GM21576 (cell line): ENCODE measurements around the gene SORCS2.
"Not testable (repeated sequence)": the region's sequence is repeated elsewhere in the genome, so short reads cannot be mapped to it uniquely, and the experiment has no call there.

Experiments
- ATAC-seq: cut with Tn5 transposase; IDR thresholded peaks from one replicate; pipeline ENCODE4 v1.9.1; 2021; ENCODE audit warnings: mild to moderate bottlenecking, moderate library complexity; ENCODE audit not compliant: unreplicated experiment

Gene SORCS2

GRCh38 chr4:7433376-7434140 is 241.2 kb downstream of the SORCS2 start:
- no peak for ATAC-seq

GRCh38 chr4:7434141-7434765 is 241.9 kb downstream of the SORCS2 start:
- ATAC-seq, result no peak

DNA sequence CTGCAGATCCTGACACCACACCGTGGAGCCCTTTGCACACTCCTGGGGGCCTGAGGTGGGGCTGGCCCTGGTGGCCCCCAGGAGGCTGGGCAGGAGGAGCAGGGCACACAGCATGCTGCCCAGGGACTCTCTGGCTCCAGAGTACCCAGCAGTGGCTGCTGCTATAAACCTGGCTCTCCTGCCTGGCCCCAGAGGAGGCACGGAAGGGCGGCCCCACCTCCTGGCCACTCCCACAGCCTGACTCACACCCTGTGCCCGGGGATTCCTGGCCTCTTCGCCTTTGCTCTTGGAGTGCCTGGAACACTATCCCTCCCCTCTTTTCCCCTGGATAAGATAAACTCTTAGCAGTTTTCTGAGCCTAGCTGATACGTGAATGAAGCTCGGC is 242.4 kb downstream of the SORCS2 start, which contains the start of gene PSAPL1:
TSS of gene PSAPL1 (minus strand) at position 165 of the 385 bp plus-strand sequence. CDS start at position 114, 51 bp downstream.
- ATAC-seq, result no peak

DNA sequence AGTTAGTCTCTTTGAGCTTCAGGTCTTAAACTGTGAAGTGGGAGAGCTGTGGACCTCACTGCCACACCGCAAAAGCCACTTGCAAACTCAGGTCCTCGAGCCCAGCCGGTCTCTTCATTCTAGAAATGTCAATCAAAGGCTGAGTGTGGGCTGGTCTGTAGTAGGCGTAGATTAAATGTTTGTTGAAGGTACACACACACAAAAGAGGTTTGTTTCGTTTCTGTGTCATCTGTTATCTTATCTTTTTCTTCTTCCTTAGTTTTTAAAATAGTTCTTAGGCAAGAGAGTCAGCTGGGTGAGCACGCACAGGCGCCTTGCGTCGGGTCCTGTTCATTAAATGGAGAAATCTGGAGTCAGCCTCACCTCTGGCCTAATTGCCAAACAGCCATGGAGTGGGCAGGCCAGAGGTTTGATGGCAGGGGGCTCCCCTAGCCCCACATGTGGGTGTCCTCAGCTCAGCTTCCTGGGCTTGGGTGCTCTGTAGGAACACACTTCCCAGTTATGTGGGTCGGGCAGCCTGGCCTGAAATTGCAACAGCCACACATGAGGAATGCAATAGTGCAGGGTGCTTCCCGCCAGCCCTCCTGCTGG is 243.2 kb downstream of the SORCS2 start:
- ATAC-seq, result no peak

DNA sequence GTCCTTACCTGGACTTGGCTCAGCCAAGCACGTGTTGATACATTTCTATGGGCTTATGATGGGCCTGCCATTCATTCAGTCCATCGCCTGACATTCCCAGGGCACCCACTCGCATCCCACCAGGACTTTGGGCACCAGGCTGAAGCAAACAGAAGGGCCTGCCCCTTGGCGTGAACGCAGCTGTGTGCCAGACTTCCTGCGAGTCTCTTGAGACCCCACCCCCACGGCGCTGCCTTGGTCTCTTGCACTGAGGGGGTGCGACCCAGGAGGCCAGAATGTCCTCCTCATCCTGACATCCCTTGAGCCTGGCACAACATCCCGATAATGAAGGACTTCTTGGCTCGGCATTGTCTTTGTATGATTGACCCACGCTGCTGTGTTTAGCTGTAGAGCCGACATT is 243.9 kb downstream of the SORCS2 start:
- ATAC-seq, result no peak

GRCh38 chr4:7439699-7440098 is 247.4 kb downstream of the SORCS2 start:
- no peak for ATAC-seq

DNA sequence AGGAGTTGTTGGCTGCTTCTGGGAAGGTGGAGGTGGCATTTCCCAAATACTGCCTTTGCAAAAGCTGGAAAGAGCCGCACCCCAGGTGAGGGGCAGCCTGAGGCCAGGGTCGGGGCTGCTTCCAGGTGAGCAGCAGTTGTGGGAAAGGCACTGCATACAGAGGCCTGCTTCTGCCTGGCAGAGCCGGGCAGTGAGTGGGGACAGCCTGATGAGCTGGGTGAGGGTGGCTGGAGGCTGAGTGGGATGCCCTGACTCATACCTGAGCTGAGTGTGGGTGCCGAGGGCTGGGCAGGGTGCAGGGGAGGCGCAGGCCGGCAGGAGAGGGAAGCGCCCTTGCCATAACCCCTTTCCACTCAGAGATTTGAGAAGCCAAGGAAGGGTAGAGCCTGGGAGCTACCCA is 248.9 kb downstream of the SORCS2 start:
- no peak for ATAC-seq

DNA sequence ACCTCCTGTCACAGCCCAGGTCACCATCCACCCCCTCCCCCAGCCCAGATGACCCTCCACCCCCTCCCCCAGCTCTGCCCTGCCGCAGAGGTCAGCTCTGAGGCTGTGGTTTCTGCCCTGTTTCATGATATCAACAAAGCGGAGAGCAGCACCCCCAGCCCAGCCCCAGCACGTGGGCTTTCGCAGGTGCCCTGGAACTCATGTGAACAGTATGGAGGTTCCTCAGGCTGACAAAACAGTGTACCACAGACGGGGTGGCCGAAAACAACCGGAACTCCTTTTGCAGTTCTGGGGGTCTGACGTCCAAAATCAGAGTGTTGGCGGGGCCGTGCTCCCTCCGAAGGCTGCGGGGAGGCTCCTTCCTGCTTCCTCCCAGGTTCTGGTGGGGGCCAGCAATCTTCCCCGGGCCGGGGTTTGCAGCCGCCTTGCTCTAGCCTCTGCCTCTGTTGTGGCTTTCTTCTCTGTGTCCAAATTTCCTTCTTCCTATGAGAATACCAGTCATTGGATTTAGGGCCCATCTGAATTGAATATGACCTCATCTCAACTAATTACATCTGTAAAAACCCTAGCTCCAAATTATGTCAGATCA is 250.3 kb downstream of the SORCS2 start:
- ATAC-seq, result no peak

GRCh38 chr4:7444314-7444713 is 252.0 kb downstream of the SORCS2 start:
- ATAC-seq, result no peak

GRCh38 chr4:7444731-7445130 is 252.4 kb downstream of the SORCS2 start:
- no peak for ATAC-seq

DNA sequence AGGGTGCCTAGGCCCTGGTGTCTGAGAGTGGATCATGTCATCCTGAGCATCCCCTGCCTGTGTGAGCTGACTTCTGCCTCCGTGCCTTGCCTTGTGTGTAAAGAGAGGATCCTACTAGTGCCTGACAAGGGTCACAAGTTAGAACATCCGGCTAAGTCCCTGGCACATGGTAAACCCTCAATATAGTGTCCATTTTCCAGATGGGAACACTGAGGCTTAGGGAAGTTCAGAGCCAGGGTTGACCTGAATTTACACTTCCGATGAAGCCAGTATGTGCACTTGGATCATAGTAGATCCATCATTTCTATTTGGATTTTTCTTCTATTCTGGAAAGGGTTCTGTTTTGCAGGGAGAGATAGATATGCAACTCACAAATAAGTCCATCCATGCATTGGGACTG is 254.9 kb downstream of the SORCS2 start:
- ATAC-seq, result no peak

GRCh38 chr4:7448036-7448435 is 255.7 kb downstream of the SORCS2 start:
- ATAC-seq, result no peak

DNA sequence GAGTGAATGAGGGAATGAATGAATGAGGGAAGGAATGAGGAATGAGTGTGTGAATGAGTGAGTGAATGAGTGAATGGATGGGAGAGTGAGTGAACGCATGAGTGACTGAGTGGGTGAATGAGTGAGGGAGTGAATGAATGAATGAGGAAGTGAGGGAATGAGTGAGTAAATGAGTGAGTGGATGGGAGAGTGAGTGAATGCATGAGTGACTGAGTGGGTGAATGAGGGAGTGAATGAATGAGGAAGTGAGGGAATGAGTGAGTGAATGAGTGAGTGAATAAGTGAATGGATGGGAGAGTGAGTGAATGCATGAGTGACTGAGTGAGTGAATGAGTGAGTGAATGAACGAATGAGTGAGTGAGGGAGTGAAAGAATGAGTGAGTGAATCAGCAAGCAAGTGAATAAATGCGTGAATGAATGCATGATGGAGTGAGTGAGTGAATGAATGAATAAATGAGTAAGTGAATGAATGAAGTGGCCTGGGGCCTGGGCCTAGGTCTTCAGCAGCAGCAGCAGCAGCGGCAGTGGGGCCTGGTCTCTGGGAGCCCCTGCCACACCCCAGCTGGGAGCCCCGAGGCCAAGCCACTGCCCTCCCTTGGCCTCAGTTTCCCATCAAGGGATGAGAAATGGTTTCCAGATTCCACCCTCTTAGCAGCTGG is 258.6 kb downstream of the SORCS2 start:
- ATAC-seq, result no peak

- ATAC-seq, result no peak
Observed at GRCh38 chr4:7451434-7451789, 259.1 kb downstream of the SORCS2 start.

DNA sequence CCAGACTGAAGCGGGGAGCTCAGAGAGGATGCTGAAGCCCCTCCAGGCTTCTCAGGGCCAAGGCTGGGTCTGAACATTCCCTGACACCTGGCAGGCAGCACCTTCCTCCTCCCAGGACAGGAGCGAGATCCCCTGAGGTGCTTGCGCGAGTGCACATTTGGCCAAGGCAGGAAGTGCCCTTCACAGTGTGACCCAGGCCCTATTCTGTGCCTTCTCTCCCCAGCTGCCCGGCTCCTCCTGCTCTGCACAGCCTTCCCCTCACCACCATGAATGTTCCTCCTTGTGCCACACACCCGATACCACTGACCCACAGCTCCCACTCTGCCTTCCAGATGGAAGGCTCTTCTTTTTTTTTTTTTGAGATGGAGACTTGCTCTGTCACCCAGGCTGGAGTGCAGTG is 259.5 kb downstream of the SORCS2 start:
- no peak for ATAC-seq

DNA sequence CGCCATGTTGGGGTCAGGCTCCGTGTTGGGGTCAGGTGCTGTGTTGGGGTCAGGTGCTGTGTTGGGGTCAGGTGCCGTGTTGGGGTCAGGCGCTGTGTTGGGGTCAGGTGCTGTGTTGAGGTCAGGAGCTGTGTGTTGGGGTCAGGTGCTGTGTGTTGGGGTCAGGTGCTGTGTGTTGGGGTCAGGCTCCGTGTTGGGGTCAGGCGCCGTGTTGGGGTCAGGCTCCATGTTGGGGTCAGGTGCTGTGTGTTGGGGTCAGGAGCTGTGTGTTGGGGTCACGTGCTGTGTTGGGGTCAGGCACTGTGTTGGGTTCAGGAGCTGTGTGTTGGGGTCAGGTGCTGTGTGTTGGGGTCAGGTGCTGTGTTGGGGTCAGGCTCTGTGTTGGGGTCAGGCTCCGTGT is 260.5 kb downstream of the SORCS2 start:
- not testable (repeated sequence) for ATAC-seq

DNA sequence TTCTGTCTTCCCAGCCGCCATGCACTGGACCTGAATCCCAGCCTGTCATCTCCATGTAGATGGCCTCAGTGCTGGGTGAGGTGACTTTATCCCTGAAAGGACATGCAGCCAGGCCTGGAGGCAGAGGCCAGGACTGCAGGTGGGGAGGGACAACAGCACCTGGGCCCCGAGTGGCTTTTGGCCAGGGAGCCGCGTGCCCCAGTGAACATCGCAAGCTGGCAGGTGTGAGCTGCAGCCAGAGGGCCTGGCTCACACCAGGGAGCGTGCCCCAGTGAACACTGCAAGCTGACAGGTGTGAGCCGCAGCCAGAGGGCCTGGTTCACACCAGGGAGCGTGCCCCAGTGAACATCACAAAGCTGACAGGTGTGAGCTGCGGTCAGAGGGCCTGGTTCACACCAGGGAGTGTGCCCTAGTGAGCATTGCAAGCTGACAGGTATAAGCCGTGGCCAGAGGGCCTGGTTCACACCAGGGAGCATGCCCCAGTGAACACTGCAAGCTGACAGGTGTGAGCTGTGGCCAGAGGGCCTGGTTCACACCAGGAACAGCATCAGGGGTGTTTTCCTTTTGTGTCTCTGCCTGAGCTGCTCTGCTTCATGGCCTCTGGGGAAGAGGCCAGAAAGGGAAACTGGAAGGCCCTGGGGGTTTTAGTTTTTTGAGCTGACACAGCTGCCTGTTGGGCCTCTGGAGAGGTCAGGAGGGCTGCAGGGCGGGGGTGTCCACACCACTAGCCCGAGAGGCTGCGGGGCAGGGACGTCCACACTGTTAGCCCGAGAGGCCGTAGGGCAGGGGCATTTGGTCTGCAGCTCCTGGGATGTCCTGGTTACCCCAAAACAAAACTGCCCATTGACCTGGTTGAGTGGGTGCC is 265.1 kb downstream of the SORCS2 start:
- ATAC-seq, result no peak

DNA sequence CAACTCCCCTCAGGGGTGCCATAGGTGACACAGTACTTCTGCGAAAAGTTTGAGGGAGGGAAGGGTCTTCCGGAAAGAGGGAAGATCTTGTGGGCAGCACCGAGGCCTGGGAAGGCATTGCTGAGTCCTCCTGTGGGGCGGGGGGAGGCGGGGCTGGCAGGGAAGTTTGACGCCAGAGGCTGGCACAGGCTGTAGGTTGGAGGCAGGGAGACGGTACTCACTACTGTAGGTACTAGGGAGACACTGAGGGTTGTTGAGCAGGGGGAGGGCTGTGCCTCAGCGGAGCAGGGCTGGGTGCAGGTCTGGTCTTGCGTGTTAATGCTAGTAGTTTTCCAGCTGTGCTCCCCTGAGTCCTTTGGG is 265.7 kb downstream of the SORCS2 start:
- ATAC-seq, result no peak

DNA sequence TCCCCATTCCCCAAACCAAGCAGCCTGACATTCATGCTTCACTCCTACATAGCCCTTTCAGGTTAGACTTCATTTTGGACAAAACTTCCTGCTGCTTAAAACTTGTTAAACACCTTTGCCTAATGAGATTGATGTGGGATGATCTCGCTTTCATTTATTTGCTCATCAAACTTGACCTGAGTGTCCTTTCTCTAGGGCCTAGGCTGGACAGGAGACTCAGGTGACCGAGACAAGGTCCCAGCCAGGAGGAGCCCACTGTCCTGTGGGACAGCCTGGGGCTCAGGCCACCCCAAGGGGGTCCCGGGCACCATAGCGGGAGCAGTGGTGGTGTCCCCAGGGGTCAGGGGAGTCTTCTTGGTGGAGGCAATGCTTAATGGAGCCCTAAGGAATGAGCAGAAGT is 266.1 kb downstream of the SORCS2 start:
- no peak for ATAC-seq

GRCh38 chr4:7459471-7459870 is 267.1 kb downstream of the SORCS2 start:
- no peak for ATAC-seq

- no peak for ATAC-seq
Observed at GRCh38 chr4:7460566-7460965, 268.2 kb downstream of the SORCS2 start.
